GM21723 (cell line): Measurements from ENCODE around the gene TCF7L2.

Experiments used
- ATAC-seq: cut with Tn5 transposase; IDR thresholded peaks from one replicate; pipeline ENCODE4 v1.9.1; 2021; ENCODE audit warnings: mild to moderate bottlenecking, moderate library complexity; ENCODE audit not compliant: unreplicated experiment

TCF7L2 gene

DNA sequence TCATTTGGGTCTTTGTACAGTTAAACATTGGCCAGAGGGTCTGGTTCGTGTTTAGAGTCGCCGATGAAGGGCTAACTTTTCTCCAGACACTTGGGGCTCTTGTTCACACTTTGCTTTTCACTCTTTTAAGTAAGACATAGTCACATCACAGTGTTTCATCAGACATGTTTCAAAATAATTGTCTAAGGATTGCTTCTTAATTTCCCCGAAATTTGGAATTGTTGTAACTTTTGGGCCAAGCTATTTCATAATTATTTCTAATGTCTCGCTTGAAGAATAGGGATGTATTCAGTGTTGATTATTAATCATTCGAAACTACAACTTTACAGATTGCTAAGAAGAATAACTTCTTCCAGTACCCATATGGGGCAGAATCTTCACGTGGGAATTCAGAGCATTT, 92.8 kb downstream of the TCF7L2 start:
- no peak for ATAC-seq

DNA sequence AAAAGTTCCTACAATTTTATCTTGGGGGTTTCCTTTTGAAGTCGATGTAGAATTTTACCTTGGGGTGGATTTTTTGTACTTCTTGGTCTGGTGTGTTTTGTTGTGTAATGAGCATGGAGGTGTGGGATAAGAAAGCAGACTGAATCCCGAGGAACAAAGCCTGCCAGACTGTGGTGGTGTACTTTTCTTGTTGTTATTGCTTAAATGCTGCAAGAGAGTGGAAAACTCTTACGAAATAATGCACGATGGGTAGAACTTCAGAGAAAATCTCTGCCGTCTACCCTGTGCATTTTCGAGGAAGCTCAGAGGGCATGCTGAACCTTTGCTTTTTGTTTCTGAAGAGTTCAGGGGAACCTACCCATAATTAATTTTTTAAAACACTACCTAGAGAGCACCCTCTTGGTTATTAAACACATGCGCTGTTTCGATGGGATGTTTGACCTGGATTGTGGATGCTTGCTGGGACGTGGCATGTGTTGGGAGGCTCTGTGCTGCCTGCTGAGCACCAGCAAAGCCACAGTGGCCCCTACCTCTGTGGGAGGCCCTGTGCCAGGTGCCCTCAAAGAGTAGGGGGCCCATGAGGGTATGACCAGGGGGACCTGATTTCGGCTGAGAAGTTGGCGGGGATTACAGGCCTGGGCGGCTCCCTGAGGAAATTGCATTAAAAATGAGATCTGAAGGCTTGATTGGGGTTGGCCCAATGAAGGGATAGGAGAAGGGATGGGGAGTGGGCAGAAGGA, 94.1 kb downstream of the TCF7L2 start:
- no peak for ATAC-seq

DNA sequence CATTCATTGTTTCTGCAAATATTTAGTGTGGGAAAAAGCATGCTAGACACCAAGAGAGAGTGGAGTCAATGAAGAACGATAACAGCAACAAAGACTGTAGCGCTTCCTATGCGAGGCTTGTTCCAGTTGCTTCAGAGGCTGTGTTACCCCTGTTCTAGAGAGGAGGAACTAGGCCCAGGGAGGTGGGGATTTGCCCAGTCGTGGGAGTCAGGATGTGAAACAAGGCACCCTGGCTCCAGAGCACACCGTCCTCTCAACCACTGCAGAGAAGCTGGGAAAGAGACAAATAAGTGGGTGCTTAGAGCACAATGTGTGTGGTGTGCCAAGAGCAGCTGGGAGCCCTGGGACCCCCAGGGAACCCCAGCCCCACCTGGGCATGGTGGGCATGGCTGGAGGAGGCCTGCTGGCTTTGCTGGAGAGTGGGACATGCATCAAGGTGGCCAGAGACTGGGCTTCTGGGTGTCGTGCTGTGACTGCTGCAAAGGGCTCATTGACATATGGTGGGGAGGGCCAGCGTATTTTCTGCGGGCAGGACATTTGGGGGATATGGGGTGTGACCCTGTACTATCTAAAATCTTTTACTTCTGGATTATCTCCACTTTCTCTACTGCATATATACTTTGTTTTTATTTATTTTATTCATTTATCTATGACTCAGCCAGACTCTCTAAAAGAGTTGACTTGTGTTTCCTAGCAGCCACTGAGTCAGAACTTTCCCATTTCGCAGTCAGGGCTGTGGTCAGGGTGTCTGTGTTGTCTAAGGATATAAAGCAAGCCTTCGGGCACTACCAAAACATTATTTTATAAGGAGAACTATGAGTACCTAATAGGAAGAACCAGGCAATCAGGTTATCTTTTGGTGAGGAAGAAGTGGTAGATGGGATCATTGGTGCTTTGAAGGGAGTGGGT, 95.4 kb downstream of the TCF7L2 start:
- ATAC-seq = no peak

DNA sequence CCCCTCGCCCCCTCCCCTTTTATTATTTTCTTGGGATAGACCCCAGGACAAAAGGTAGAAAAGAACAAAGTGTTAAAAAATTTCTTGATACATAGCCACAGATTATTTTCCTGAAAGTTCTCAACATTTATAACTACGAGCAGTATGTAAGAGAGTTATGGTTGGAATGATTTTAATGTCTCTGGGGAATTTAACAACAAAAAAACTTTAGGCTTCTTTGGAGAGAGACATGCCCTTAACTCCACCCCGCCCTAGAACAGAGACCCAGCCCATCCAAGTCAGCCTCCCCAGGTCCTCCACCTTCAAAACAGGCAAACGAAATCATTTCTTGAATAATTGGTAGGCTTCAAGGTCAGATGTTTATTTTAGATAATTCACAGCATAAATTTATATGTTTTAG, 97.1 kb downstream of the TCF7L2 start:
- no peak for ATAC-seq

DNA sequence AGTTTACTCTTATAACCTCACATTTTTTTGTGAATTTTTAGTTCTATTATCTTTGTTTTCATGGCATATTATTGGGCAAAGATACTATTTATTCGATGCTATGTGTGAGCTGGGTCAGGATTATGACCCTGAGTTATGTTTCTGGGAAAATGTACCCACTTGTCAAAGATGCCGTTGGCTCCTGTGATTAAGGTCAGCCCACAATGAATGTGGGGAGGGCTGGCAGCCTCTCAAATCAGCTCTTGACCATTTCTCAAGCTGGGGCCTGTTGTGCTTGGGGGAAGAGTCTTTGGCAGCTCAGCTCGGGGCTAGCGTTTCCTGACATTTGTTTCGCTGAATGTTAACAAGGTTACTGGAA, 97.5 kb downstream of the TCF7L2 start:
- no peak for ATAC-seq

DNA sequence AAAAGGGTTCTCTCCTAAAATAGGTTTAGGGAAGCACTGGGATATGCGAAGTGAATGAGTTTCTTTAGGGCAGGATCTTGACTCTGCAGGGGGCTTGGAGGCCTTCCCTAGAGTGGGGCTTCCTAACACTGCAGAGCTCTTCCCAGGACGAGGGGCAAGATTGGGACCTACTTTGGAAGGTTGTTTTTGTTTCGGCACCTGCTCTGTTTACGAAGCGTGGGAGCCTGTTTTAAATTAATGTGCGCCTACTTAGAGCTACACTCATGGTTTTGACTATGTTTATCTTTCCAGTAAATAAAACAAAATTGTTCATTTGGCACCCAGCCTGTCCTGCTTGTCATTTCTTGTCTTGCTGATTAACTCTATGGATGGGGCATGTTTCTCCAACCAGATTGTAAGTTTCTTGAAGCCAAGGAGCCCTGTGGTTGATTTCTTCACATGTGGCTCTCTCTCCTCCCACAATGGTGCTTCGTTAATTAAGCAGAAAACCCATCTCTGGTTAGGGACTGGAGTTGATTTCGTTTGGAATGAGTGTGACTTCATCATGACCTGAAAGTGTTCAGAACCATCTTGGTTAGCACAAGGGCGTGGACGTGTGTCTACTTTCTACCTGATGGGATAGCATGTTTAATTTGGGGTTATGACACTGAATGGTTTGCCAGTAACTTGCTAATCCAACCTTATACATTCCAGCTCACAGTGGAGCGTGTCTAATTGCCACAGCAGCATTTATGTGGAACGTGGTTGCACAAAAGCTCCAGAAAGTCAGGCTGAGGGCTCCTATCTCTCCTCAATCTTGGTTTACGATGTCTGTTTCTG, 98.1 kb downstream of the TCF7L2 start:
- no peak for ATAC-seq

DNA sequence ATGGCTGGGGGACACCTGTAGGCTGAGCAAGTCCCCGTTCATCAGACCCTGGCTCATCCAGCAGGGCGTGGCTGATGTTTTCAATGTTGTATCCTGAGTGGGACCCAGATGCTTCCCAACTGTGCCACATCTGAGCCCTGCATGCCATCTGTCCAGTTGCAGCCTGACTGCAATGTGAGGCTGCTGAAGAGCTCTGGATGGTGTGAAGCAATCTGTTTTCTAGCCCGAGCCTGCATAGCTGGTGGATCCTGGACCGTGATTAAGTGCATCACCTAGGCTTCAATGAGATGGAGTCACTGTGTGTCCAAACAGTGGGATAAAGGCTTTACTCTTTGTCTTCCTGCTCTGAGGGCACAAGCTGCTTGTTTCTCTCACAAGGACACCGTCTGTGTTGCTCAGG, 99.8 kb downstream of the TCF7L2 start:
- ATAC-seq = no peak

DNA sequence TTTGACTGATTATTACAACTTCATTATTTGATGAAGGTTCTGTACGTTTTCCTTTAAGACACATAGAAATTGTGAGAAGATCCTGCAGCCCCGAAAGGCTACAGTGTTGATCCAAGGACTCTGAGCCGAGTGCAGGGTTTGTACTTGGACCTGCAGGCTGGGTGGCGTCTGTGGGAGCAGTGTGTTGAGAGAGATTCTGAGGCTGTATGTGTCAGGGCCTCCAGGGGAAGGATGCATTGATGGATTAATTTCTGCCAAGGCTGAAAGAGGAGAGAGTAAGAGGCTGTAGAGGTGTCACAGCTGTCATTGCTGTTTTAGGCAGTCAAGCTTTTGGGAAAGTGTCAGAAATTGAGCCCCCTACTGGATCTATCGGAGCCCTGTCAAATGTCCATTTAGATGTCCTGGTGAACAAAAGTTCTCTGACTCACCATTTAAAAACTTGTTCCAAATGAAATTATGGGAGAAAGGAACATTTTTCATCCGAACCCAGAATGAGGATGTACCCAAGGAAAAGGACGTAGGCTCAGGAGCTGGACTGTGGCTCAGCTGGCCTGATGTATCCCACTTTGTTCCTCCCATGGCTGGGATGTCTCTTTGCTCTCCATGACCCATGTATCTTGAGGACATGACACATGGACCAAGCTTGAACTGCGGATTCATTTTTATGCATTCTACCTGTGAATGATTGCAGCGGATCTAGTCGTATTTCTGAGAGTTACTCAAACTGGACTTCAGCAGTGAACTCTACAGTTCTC, 102.2 kb downstream of the TCF7L2 start:
- ATAC-seq = no peak

DNA sequence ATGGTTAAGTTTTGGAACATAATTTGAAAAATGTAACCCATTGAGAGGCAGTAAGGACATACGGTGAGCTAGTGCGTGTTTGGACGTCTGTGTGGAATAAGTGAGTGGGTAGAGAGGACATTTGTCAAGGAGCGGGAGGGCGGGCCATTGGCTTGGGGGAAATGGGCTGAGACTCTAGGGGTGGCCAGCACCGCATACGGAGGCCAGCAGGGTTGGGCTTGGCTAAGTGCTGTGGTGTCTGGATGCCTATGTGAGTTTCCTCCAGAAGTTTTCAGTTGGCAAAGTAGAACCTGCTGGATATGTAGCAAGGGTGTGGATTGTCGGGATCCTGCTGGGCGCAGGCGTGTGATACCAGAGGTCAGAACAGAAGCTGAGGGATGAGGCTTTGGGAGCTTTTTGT, 103.0 kb downstream of the TCF7L2 start:
- no peak for ATAC-seq

DNA sequence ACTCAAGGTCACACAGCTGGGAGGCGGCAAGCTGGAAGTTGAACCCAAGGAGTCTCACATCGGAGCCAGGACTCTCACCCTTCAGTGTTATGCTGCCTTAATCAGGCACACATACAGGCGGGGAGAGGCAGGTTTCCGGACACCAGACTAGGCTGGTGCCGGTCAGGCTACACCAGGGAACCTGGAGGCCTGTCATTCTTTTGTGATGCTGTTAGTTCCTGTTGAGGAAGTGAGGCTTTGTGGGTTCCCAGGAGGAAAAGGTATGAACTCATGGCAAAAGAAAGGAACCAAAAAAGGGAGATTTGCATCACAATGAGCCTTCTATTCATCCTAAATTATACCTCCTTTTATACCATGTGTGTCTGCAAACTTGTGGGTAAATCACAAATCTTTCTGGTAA, 103.8 kb downstream of the TCF7L2 start:
- ATAC-seq = no peak

DNA sequence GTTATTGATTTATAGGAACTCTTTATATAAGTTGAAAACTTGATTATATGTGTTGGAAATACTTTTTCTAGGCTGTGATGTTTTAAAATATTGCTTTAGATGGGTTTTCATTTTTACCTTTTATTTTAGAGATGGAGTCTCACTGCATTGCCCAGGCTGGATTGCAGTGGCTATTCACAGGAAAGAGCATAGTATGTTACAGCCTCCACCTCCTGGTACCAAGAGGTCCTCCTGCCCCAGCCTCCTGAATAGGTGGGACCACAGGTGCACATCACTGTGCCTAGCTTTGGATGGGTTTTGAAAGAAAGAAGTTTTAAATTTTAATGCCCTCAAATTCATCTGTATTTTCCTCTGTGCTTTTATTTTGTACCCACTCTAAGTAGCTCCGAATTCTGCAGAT, 105.4 kb downstream of the TCF7L2 start:
- no peak for ATAC-seq

DNA sequence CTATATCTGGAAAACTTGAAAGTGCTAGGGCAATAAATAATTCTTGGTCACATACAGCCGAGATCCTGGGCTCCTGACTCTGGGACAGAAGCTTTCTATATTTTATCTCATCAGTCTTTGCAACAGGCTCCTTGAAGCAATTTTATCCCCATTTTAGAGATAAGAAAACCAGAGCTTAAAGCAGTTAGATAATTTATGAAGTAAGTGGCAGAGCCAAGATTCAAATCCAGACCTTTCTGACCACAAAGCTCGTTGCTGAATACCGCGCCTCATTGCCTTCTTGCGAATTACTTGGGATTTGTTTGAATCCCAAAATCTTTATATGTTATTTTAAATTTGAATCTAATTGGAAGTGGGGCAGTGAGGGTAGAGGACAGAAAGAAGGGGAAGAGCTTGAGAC, 106.0 kb downstream of the TCF7L2 start:
- ATAC-seq = no peak

DNA sequence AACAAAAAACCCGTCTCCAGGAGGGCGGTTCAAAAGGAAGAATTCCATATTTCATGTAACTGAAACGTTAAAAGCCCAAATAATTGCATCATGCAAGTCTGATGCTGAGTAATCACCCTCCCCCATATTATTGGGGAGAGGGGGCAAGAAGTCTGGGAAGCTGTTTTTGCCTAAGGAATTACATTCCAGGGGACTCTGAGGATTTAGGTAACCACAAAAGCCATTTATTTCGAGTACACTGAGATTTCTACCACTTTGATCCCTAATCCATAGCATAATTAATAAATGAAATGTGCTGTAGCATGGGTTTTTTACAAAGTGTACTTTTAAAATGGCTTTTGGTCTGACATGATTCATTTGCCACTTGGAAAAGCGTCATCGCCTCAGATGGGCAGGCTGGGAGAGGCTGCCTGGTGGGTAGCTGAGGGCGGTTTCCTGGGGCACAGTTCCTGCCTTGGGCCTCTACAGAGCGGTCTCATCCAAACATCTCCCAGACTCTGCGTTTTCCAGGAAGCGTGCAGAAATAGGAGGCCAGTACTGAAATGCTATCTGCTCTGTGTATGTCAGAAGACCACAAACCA, 106.5 kb downstream of the TCF7L2 start:
- no peak for ATAC-seq

DNA sequence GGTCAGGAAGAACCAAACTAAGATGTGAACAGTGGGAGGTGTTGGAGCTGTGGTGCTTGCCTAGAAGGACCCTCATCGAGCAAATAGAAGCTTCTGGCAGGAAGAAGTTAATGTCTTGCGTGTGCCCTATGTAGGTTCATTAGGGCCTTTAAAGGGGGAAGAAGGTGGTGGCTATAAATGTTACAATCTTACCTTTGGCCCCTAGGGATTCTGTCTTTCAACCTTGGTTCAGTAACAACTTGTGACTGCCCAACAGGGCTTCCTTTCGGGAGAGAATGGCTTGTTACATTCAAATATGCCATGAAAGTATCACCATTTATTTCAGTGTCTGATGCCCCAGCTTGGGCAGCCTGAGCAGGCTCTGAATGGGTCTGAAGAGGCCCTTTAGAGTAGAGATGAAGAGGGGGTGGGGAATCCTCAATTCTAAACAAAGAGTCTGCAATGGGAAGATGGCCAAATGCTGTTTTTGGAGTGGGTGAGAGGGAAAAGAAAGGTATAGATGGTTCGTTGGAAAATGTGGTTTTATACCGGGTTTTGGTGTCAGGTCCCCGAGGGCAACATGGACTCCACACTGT, 108.0 kb downstream of the TCF7L2 start:
- ATAC-seq = no peak

DNA sequence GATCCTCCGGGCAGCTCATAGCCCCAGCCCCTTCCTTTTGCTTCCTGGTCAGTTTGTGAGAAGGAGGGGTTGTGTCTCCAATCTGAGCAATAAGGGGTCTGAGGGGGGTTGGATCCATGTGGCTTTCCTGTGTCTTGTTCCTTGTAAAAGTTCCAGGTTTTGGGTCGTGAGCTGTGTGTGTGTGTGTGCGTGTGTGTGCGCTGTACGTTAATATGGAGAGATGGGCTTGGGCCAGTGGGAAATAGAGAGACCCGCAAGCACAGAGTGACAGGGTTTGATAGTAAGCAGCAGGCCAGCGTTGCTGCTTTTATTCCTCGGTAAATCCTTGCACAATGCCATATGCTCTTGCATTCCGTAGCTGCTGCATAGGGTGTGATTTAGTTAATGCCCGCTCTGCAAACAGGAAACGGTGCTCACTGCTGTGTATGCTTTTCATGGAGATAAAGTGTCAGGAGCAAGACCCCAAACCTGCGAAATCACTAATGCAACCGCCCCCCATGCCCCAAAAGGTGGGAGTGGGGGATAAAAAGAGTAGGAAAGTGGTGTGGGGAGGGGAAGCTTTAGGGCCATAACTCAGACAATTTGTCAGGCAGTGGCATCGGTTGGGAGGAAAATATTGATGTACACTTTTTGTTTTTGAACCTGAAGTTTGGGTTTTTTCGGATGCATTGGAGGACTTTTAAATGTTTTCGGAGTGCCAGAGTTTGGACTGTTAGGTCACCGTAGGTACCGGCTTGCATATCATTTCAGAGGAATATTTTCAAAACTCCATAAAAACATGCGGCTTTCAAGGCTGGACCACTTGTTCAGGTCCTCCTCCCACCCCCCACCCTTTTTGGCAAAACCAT, 108.7 kb downstream of the TCF7L2 start:
- ATAC-seq = no peak

DNA sequence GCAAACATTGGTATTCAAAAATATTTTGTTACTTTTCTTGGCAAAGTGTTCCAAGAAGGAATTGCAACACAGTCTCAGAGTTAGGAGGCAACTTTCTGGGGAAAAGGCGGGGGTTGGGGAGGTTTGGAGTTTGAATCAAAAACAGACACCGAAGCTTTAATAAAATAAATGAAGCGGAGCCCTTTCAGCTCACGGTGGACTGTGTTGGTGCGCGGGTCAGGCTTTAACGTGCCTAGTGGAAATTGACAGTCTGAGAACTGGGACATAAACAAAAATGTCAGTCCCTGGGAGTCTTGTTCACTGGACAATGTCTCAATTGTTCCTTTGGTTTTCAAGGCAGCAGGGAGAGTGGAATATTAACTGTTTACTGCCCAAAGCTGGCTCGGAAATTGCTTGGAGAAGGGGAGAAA, 109.3 kb downstream of the TCF7L2 start:
- no peak for ATAC-seq

DNA sequence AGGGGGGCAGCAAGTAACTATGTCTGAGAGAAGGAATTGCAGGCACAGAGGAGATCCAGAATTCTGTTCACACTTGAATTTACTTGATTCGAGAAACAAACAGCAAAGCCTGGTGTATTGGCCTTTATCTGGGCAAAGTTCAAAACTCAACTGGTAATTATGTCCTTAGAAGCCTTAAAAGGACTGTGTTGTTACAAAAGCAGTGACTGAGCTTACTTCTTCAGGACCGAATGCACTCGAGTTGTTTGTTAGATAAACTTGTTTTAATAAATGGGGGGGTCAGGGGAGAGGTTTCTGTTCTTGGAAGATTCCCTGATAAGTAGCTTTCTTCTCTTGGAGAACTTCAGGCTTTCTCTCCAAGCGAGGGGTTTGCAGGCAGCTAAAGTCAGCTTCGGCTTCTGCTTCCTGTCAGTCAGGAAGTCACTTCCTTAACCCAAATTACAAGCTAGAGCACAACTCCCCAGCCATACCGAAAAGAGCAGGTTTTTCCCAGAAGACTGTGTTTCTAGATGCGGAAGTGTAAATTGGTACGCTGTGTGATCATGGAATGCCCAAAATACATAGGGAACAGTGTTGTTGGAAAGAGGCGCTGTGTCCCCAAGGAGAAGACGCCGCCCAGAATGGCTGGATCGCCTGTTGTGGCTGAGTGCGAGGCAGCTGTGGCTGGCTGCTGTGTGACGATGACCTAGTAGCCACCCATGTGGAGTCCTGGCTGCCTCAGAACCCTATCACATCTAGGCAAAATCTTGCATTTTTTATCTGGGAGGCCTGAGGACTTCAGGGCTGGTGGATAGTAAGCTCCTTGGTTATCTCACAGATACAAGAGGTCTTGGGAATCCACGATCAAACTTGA, 110.4 kb downstream of the TCF7L2 start:
- ATAC-seq = no peak

DNA sequence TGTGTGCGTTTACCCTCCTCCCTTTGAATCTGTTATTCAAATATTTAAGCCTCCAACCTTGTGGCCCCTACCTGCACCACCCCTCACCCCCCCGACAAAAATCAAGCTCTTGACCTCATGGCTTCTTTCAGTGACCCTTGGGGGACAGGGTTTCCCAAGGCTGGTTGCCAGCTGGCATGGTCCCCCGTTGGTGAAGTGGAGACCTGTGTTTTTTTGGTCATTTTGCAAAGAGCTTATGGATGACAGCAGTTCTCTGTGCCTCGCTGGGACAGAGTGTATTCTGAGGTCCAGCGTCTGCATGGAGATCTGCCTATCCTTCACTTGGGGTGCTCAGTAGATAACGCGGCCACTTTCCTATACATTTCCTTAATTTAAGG, 111.0 kb downstream of the TCF7L2 start:
- ATAC-seq = no peak
